Mesothelial cell of epicardium (in vitro differentiated cells): ENCODE measurements around the gene KLHL29. TPM values are rescaled to one million over a fixed set of nuclear protein-coding genes. Genes with fewer than 3 reads are reported as not detected.

Experiments
- DNase-seq, 2 experiments: peaks; one replicate each; pipeline ENCODE4 v3.0.0; 2021; ENCODE audit warnings: low spot score in 2 of 2; ENCODE audit not compliant: unreplicated experiment in 2 of 2
- H3K27ac Mint-ChIP-seq: 2 replicates; pipeline ENCODE4 v1.8.0; 2021; ENCODE audit warnings: mixed read lengths
- H3K27me3 Mint-ChIP-seq: 2 replicates; pipeline ENCODE4 v1.8.0; 2021; ENCODE audit warnings: low read depth, mixed read lengths
- H3K36me3 Mint-ChIP-seq: 2 replicates; pipeline ENCODE4 v1.8.0; 2021; ENCODE audit warnings: mixed read lengths
- H3K4me1 Mint-ChIP-seq: 2 replicates; pipeline ENCODE4 v1.8.0; 2021; ENCODE audit warnings: mixed read lengths
- H3K4me3 Mint-ChIP-seq: 2 replicates; pipeline ENCODE4 v1.8.0; 2021; ENCODE audit warnings: mild to moderate bottlenecking, moderate library complexity, mixed read lengths
- H3K9me3 Mint-ChIP-seq: 2 replicates; pipeline ENCODE4 v1.8.0; 2021; ENCODE audit warnings: mixed read lengths
- total RNA-seq: library from RNA; stranded (reverse); gene quantifications from 3 replicates; pipeline ENCODE4 v1.2.1, GENCODE V29; 2021
- TF ChIP-seq, protein P1 (sequence below): fragments of 200-600 bp; sonication (generic); IDR thresholded peaks from one replicate; pipeline ENCODE4 v1.5.0; 2021; ENCODE audit warnings: antibody characterized with exemption; ENCODE audit not compliant: unreplicated experiment

Gene KLHL29
- total RNA-seq, 1 donor from 2014 or later, result 28.3 TPM

DNA sequence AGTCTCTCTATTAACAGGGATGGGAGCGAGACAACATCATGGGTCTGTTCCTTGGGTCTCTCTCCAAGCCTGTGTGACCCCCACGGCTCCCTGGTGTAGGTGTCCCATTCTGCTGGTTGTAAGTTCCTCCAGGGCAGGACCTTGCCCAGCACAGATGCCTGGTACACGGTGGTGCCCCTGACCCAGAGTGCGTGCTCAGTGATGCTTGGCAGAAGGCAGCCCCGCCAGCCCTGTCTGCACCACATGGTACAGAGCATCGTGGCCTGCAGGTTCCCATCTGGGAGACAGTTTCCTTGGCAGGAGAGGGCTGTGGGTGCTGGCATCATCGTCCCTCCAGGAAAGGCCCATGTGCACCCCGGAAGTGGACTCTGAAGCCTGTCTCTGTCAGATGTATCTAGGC, 249.0 kb downstream of the KLHL29 start:
- H3K36me3 Mint-ChIP-seq, result no peaks in the 10 kb centered on the region
- TF ChIP-seq, protein P1, sequence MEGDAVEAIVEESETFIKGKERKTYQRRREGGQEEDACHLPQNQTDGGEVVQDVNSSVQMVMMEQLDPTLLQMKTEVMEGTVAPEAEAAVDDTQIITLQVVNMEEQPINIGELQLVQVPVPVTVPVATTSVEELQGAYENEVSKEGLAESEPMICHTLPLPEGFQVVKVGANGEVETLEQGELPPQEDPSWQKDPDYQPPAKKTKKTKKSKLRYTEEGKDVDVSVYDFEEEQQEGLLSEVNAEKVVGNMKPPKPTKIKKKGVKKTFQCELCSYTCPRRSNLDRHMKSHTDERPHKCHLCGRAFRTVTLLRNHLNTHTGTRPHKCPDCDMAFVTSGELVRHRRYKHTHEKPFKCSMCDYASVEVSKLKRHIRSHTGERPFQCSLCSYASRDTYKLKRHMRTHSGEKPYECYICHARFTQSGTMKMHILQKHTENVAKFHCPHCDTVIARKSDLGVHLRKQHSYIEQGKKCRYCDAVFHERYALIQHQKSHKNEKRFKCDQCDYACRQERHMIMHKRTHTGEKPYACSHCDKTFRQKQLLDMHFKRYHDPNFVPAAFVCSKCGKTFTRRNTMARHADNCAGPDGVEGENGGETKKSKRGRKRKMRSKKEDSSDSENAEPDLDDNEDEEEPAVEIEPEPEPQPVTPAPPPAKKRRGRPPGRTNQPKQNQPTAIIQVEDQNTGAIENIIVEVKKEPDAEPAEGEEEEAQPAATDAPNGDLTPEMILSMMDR, result no peak
- no peak overlapping the region for H3K27ac Mint-ChIP-seq
- no peak overlapping the region for H3K4me3 Mint-ChIP-seq
- no peaks in the 10 kb centered on the region for H3K9me3 Mint-ChIP-seq
- DNase-seq, result no peak
- peaks cover 24% of the 10 kb centered on the region for H3K4me1 Mint-ChIP-seq
- no peaks in the 10 kb centered on the region for H3K27me3 Mint-ChIP-seq

DNA sequence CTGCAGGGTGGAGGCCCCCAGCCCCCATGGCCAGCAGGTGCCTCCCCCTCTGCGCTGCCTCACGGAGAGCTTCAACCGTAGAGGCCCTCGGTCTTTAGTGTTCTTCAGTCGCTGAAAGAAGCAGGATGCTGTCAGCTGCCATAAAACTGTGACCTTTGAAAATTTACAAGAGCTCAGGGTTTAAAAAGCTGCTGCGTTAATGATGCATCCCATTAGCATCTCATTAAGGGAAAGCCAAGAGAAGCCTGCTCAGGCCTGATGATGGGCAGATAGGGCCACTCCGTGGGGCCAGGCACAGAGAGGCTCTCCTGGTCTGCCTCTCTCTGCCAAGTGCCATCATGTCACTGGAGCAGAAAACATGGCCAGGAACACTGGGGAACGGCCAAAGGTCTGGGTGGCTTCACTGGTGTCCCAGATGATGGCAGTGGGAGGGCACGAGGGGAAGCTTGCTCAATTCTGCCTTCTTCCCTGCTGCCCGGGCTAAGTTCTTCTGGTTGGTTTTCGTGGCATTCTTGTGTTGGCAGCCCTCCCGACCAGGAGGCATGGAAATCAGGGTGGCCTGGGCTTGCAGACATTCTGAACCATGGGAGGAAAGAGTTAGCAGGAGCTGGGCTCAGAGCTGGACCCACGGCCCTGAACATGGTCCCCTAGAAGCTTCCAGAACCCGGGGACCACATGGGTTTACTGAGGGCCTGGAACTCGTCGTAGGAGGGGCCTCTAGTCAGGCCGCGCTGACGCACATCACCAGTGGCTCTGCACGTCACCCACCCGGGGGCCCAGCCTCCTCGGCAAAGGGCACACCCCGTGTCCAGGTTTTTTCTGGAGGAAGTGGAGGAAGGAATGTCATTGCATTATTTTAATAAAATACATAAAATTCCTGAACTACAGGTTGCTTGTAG, 250.7 kb downstream of the KLHL29 start:
- DNase-seq, result no peak
- Mint-ChIP-seq H3K36me3 (peaks cover 5% of the 10 kb centered on the region), H3K9me3 (no peaks in the 10 kb centered on the region), H3K4me1 (peaks cover 14% of the 10 kb centered on the region), H3K27ac (no peak overlapping the region), H3K27me3 (no peaks in the 10 kb centered on the region), H3K4me3 (no peak overlapping the region)
- TF ChIP-seq, protein P1, result no peak

DNA sequence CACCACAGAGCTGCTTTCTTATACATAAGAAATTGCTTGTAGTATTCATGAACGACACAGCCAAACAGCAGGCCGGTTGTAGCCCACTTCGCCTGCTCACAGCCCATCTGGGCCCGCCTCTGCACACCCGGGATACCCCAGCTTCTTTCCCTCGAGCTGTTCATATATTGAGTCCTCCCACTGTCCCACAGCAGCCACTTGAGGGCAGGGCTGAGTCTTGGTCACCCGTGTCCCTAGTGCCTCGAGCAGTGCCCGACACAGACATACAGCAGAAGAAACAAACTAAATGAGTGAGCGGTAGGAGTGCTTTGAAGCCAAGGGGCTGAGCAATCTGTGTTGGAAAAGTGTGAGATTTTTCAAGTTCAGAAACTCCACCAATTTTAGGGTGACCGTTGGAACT, 251.4 kb downstream of the KLHL29 start:
- H3K27ac Mint-ChIP-seq, result peak overlapping the region; percentile 82
- DNase-seq, result no peak
- peaks cover 14% of the 10 kb centered on the region for H3K4me1 Mint-ChIP-seq
- H3K9me3 Mint-ChIP-seq, result no peaks in the 10 kb centered on the region
- TF ChIP-seq, protein P1, result no peak
- peaks cover 5% of the 10 kb centered on the region for H3K36me3 Mint-ChIP-seq
- no peaks in the 10 kb centered on the region for H3K27me3 Mint-ChIP-seq
- H3K4me3 Mint-ChIP-seq, result no peak overlapping the region

DNA sequence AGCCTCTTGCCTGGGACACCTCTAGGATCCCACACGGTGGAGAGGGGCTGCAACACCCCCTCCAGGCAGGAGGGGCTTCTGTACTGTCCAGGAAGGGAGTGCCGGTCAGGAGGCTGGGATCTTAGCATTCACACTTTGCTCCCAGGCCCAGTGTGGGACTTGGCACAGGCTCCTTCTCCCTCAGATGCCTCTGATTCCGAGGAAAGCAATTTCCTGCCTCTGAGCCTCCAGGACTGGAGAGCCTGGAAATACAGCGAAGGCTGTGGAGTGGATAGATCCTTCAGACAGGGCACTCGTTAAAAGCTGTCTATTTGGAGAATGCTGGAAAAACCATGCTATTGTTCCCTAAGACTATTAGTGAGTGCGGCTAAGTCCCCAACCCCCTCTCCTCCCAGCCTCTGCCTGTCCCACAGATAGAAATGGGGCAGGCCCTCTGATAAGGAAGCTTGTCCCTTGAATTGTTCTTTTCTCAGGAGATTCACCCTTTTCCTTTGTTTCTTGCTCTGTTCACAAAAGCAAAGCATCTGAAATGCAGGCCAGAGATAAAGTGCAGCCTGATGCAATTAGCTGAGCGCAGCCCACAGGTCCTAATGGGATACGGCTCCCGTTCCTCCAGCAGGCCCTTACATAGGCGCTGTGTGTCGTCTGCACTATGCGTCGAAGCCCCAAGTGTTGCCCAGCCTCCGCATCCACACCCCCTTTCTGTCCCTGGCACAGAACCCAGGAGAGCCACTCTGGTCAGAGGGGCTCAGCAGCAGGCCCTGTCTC, 252.2 kb downstream of the KLHL29 start:
- TF ChIP-seq, protein P1, result no peak
- Mint-ChIP-seq H3K27ac (peak overlapping the region; percentile 82), H3K27me3 (no peaks in the 10 kb centered on the region), H3K4me1 (peaks cover 14% of the 10 kb centered on the region), H3K36me3 (peaks cover 9% of the 10 kb centered on the region), H3K9me3 (no peaks in the 10 kb centered on the region), H3K4me3 (no peak overlapping the region)
- DNase-seq, result no peak

DNA sequence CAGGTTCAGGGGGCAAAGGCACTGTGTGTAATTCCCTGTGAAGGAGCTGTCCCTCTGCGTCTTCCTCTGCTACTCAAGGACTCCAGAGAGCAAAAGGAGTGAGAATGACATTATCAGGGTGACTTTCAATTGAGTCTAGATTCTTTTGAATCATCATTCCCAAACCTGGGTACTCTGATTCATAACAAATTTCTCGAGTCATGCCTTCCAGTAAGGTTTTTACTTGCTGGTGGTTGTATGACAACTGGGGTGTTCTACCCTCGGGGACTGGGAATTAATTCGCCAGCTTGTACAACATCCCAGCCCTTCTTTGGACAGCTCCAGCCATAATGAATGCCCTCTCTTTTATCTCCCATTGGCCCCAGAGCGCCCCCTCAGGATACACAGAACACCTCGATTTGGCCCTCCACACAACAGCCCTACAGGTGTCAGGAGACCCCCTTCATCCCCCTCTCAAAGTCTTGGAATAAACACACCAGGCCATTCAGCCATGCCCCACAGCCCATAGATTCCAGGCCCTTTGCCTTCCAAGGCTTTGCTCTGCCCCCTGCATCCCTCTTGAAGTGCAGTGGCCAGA, 254.5 kb downstream of the KLHL29 start:
- no peaks in the 10 kb centered on the region for H3K9me3 Mint-ChIP-seq
- H3K36me3 Mint-ChIP-seq, result peaks cover 18% of the 10 kb centered on the region
- H3K4me3 Mint-ChIP-seq, result no peak overlapping the region
- no peak for DNase-seq
- peaks cover 14% of the 10 kb centered on the region for H3K4me1 Mint-ChIP-seq
- no peaks in the 10 kb centered on the region for H3K27me3 Mint-ChIP-seq
- TF ChIP-seq, protein P1, result no peak
- no peak overlapping the region for H3K27ac Mint-ChIP-seq
